Spleen (tissue), 7 donors: ENCODE measurements around the gene KCNMB2.

Experiments used
- CTCF ChIP-seq, 11 experiments: fragments of 200-600 bp in 7 of 11; fragments of 450-650 bp in 4 of 11; sonication (generic) in 4 of 11; IDR thresholded peaks in 8 of 11; conservative IDR thresholded peaks in 3 of 11; 1 replicate in 7 of 11; 2 replicates in 4 of 11; pipeline versions ENCODE4 v1.4.0 to v1.8.0; 2016 to 2021; ENCODE audit warnings: antibody characterized with exemption in 11 of 11, inconsistent platforms in 4 of 11, mild to moderate bottlenecking in 1 of 11
- POLR2A ChIP-seq, 3 donors: fragments of 450-650 bp; IDR thresholded peaks; one replicate each; pipeline ENCODE4 v1.5.1; 2017; ENCODE audit warnings: antibody characterized with exemption in 3 of 3, mild to moderate bottlenecking in 1 of 3
- POLR2AphosphoS5 ChIP-seq, 3 donors: sonication (generic); formaldehyde crosslinking; IDR thresholded peaks; one replicate each; pipeline ENCODE4 v1.5.1; 2017; ENCODE audit warnings: antibody characterized with exemption in 3 of 3
- donor health status: DM: no; HTN: no; CAD: no; lungs with moderate emphysema.
- donor health status: DM: no; HTN: no; CAD: no.
- donor health status: DM: no; HTN: no; CAD: no.

DNA sequence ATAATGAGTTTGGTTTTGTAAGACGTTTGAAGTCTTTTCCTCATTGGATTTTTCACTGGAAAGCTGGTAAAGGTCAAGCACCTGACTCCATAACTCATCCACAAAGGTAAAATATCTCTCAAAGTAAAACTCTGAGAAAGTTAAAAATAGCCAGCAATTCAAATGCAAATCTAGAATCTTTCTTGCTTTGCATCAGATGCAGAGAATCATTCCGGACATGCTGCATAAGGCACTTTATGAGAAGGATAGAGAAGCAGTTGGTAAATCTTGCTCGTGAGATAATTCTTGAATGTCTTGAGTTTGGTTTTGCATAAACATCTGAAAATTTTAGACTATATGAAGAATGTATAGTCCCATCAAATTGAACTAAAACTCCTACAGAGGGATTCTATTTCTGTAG is 9.1 kb downstream of the KCNMB2 start:
- TF ChIP-seq CTCF (IDR thresholded peaks at IDR 0.05 in 8 of 11, conservative IDR thresholded peaks at IDR 0.05 in 3 of 11) (no peak), POLR2A (IDR thresholded peaks at IDR 0.05) (no peak), POLR2AphosphoS5 (IDR thresholded peaks at IDR 0.05) (no peak)
